GM19455 (cell line): ENCODE measurements around the gene SAPCD2.

Experiments
- ATAC-seq: cut with Tn5 transposase; IDR thresholded peaks from one replicate; pipeline ENCODE4 v1.9.1; 2021; ENCODE audit not compliant: unreplicated experiment

Gene SAPCD2

DNA sequence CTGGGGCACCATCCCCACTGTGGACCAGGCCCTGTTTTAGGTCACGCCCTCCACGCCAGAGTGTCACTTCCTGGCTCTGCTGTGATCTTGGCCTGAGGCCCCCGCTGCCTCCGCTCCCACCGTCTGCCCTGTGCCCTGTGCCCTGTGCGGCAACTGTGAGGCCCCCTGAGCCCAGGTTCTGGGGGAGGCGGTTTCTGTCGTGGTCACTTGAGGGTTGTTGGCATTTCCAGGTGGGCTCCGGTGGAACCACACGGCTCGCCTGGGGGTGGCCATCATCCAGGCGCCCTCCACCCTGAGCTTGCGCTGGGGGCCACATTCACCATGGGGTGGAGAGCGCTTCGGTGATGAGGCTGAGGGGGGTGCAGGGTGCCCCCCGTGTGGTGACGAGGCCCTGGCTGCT, 37.6 kb upstream of the SAPCD2 start:
- no peak for ATAC-seq

DNA sequence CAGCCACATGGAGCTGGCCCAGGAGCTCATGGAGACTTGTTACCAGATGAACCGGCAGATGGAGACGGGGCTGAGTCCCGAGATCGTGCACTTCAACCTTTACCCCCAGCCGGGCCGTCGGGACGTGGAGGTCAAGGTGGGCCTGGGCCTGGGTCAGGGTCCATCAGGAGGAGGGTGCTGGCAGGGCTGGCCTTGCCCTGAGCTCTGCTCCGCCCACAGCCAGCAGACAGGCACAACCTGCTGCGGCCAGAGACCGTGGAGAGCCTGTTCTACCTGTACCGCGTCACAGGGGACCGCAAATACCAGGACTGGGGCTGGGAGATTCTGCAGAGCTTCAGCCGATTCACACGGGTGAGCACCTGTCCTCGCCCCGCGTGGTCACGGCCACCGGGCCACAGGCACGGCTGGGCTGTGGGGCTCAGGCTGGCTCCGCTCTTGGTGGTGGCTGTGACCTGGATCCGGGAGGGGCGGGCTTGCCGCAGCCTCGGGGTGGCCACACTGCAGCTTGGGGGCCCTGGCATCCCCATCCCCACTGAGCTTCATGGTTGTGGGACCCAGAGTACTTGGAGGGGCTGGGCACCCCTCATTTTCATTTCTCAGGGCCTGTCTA, 37.1 kb upstream of the SAPCD2 start:
- ATAC-seq = no peak

DNA sequence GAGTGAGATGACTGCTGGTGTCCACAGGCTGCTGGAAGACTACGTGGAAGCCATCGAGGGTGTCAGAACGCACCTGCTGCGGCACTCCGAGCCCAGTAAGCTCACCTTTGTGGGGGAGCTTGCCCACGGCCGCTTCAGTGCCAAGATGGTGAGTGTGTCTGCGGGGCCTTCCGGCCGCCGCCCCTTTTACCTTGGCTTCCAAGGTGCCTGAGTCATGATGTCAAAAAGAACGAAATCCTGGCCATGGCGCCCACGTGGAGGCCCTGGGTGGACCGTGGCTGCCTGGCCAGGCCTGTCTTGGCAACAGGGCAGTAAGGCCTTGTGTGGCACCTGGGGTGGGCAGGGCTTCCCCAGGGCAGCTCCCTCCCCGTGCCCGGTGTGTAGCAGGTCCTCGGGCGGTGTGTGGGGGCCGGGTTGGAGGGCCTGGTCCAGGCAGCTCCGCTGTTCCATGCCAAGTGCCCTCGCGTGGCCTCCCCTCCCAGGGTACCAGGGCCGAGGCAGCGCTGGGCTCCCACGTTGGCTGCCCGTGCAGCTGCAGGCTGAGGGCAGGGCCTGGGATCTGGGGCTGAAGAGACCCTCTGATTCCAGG, 36.4 kb upstream of the SAPCD2 start:
- ATAC-seq = no peak

DNA sequence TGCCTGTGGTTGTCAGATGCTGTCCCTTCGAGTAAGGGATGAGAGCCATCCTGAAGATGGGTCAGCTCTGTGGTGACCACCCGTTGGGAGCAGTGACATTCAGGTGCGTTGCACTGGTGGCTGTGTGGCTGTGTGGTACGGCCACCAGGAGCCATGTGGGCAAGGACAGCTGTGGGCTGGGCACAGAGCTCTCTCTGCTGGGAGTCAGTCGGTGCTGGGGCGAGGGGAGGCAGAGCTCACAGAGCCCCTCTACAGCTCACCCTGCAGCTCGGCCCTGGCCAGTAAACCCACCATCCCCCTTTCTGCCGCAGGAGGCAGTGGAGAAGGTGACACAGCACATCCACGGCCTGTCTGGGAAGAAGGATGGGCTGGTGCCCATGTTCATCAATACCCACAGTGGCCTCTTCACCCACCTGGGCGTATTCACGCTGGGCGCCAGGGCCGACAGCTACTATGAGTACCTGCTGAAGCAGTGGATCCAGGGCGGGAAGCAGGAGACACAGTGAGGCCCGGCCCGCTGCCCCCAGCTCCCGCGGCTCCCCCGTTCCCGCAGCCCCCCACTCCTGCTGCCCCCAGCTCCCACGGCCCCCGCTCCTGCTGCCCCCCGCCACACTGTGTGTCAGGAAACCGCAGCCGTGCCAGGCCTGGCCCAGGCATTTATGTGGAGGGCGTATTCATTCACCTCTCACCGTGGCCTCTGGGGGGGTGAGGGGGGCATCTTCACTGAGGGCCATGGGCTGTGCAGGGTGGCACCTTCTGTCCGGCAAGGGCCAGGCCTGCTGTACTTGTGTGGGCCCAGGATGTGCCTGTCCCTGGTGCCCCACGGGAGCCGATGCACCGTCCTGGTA, 35.7 kb upstream of the SAPCD2 start:
- ATAC-seq = no peak

DNA sequence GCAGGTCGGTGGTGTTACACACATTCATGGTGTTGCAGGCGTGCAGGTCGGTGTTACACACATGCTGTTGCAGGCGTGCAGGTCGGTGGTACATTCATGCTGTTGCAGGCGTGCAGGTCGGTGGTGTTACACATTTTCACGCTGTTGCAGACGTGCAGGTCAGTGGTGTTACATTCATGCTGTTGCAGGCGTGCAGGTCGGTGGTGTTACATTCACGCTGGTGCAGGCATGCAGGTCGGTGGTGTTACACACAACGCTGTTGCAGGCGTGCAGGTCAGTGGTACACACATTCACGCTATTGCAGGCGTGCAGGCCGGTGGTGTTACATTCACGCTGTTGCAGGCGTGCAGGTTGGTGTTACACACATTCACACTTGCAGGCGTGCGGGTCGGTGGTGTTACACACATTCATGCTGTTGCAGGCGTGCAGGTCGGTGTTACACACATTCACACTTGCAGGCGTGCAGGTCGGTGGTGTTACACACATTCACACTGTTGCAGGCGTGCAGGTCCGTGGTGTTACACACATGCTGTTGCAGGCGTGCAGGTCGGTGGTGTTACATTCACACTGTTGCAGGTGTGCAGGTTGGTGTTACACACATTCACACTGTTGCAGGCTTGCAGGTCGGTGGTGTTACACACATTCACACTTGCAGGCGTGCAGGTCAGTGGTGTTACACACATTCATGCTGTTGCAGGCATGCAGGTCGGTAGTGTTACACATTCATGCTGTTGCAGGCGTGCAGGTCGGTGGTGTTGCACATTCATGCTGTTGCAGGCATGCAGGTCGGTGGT, 33.0 kb upstream of the SAPCD2 start:
- no peak for ATAC-seq

DNA sequence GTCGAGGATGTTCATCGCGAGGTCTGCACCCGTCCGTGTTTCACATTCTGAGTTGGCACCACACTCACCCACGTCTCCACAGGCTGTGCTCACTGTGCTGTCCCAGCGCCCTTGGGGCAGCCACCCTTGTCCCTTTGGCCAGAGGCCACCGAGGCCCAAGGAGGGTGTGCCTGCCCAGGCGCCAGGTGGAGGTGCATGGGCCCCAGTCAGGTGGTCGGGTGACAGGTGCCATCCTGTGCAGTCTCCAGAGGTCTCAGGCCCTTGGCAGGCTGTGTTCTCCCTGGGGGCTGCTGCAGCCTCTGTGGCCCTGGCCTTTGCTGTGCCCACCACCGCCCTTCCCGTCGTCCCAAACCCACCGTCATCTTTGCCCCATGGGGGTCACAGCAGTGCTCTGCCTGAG, 28.9 kb upstream of the SAPCD2 start:
- ATAC-seq = no peak

DNA sequence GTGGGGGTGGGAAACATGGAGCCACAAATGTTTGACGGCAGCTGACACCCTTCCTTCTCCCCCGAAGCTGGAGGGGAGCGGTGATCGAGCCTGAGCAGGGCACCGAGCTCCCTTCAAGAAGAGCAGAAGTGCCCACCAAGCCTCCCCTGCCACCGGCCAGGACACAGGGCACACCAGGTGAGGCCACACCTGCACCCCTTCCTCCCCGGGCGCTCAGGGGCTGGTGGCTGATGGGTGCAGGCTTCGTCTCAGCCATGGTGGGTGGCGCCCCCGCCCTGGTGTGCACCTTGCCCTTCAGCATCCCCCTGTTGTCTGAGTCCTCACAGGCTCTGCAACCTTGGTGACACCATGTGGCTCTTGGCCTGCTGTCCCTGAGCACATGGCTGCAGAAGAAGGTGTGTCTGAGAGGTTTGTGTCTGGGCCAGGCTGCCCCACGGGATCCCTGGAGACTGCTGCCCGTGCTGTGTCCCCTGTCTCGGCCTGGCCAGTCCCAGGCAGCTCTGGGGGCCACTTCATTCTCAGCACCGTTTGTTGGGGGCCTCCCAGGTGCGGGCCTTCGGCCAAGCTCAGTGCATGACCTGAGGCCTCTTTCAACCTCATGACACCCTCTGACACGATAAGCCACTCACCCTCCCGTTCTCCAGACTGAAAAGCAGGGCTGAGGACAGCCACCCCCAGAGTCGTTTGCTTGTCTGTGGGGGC, 27.6 kb upstream of the SAPCD2 start:
- no peak for ATAC-seq

DNA sequence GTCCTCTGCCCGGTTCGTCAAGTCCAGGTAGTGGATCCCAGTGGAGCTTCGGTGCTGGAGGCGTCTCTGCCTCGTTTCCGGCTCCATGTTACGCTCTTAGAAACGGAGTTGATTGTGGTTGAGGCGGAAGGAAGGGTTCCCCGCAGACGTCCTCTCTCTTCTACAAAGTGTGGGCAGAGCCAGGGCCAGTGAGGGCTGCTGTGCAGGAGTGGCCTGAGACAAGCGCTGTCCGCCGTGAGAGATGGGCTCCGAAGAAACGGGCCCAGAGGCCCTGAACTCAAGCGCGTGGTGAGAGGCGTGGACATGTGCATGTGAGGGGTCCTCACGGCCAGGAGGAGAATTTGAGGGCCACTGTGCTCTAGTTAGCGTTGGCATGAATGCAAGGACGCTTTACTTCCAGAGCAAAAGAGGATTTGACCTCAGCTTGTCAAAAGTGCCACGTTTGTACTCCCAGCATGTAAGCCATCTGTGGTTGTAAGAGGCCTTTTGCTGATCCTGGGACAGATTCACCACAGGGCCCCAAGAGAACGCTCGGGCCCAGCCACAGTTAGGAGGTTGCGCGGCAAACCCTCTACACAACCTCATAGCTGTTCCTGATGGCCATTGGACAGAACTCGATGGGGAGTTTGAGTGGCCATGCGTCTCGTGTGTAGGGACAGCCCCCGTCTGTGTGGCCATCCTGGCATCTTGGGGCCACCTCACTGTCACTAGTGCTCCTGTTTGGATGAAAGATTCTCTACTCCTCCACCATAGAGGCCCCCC, 26.6 kb upstream of the SAPCD2 start:
- ATAC-seq = no peak

DNA sequence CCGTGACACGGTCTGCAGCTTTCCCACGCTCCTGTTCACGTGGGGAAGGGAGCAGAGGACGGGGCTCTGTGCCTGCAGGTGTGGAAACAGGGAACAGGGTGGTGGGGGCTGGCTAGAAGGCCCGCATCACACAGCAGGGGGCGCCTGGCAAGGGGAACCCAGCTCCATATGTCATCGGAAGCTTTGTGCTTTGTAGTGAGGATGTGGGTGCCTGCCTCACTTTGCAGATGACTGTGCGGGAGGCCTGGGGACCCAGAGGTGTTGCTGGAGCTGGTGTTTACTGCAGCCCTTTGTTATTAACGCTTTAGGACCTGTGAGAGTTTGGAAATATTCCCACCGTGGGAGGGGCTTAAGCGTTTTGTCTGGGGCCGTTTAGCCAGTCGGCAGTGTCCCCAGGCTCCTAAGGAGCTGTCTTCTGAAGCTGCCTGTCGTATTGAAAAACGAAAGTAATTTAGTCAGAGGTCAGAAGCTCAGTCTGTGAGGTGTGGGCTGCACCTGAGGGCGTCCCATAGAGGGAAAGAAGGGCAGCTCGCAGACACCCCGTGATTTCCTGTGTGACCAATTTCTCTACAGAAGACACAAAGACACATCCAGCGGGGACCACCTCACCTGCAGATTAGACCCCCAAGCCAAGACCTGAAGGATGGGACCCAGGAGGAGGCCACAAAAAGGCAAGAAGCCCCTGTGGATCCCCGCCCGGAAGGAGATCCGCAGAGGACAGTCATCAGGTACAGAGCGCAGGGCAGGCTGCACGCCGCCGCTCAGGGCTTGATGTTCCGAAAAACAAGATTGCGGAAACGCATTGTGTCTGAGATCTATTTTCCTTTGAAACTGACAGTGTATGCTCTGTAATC, 25.5 kb upstream of the SAPCD2 start:
- ATAC-seq = peak; percentile 84

DNA sequence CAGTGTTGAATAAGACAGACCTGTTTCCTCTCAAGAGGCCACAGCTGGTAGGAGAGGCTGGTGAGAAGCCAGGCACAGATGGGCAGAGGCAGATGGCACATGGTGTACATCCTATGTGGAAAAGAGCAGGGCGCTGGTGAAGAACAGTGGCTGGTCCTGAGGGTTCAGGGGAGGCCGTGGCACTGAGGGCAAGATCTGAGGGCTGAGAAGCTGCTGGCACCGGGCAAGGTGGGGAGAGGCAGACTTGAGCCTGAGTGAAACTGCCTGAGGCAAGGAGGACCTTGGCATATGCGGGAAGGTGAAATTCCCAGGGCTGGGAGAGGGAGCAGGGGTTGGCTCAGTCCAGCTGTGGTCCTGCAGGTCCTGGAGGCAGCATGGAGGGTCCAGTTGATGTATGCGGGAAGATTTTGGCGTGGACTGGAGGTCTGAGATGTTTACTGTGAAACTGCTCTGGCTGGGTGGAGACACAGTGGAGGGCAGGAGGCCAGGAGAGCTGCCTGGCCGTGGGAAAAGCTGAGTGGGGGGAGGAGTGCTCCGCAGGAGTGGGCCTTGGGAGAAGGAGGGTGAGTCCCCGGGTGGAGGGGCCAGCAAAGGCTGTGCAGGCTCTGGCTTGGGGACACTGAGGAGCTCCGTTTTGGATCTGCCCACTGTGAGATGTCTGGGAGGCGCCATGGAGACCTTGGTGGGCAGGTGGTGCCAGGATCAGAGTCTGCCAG, 19.0 kb upstream of the SAPCD2 start:
- ATAC-seq = no peak

DNA sequence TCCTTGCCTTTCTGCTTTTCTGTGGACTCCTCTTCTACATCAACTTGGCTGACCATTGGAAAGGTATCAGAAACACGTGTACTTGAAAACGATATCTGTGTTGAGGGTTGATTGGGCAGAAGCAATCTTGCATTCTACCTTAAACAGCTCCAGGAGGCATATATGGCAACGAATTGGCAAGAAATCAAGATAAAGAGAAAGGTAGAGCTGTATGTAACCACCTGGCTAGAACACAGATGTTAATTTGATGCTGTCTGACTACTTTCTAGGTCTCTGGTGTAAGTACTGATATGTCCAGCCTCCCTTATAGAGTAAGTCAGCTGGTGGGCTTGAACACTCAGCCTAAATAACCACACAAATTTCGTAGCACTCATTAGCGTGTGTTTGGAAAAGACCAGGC, 17.8 kb upstream of the SAPCD2 start:
- no peak for ATAC-seq

DNA sequence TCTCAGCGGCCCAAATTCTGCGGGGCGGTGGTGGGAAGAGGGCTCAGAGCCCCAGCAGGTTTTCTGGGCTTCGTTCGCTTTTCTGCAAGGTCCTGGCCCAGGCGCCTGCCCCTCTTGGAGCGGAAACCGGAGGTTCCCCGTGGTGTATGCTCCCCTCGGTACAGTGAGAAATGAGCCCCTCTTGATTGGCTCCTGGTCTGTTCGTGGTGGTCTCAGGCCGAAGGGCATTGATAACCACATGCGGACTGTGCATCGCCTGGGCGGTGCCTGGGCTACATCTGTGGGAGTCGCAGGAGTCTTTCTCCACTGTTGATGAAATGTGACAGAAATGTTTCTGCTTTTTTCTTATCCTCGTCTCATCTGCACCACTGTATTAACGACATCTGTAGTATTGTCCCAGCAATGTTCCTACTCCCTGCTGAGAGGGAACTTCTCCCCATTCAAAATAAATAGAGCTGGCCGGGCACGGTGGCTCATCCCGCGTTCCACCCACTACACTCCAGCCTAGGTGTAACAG, 17.1 kb upstream of the SAPCD2 start:
- ATAC-seq = peak; percentile 1

DNA sequence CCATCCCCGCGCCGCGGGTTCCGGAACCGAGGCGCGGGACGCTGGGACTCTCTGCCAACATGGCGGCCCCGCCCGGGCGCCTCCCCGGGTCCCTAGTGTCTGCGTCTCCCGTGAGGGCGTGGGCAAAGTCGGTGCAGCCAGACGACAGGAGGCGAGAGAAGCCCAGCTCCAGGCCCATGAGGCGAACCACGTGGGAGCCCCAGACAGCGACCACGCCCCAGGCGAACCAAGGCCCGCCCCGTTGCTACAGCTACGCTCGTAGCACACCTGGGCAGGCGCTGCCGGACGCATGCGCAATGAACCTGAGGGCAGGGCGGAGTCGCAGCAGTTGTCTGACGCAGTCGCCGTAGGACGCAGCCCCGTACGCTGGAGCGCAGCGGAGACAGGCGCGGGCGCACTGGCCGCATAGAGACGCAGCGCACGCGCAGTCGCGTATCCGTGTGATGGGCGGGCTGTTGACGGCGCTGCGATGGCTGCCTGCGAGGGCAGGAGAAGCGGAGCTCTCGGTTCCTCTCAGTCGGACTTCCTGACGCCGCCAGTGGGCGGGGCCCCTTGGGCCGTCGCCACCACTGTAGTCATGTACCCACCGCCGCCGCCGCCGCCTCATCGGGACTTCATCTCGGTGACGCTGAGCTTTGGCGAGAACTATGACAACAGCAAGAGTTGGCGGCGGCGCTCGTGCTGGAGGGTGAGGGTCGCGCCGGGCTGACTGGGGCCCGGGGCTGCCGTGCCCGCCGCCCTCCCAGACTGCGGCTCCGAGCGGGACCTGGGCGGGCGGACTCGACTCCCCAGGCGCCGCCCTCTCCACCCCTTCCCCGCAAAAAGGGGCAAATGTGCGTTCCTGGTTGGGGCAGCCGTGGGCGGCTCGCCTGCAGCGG, 16.4 kb upstream of the SAPCD2 start, which contains the start of gene MAN1B1:
MAN1B1 (plus strand) TSS at position 455 of the 878 bp plus-strand sequence; CDS start at position 470, 15 bp downstream.
- peak; percentile 80 for ATAC-seq

DNA sequence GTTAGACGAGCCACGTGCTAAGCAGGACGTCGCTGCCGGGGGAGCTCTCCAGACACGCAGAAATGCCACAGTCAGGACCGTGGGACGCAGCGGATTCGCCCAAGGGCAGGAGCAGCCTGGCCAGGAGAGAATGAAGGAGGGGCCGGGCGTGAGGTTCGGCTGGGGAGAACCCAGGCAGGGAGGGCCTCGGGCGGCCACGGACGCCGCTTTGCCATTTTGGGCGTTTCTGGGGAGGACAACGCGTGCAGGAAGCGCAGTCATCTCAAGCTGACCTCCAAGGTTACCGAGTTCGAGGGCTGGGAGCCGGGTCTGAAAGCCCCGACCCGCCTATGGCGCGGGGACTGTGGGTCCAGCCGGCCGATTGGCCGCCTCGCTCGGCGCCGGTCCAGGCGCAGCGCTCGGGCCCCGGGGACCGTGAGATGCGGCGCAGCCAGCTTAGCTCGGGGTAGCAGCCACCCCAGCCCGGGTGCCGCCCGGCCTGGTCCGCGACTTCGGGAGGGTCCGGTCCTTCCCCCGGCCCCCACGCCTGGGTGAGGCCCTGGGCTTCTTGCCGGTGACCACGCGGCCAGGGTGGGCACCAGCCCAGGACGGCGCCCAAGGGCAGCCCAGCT, 15.7 kb upstream of the SAPCD2 start:
- no peak for ATAC-seq

DNA sequence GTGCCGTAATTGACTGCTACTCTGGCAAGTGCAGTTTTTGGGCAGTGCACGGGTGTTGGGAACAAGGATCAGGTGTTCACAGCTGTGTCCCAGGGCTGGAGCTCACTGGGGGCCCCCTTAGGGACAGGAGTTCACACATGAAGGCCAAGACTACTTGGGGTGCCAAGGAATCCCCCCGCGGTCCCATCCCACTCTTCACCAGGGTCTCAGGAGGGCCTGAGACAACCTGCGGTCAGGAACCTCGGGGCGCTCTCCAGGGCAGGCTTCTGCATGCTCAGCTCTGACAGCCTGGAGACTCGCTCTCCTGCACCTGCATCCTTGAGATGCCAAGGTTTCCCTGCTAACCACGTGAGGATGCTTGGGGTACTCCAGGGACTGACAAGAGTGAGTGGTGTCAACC, 14.2 kb upstream of the SAPCD2 start:
- no peak for ATAC-seq

DNA sequence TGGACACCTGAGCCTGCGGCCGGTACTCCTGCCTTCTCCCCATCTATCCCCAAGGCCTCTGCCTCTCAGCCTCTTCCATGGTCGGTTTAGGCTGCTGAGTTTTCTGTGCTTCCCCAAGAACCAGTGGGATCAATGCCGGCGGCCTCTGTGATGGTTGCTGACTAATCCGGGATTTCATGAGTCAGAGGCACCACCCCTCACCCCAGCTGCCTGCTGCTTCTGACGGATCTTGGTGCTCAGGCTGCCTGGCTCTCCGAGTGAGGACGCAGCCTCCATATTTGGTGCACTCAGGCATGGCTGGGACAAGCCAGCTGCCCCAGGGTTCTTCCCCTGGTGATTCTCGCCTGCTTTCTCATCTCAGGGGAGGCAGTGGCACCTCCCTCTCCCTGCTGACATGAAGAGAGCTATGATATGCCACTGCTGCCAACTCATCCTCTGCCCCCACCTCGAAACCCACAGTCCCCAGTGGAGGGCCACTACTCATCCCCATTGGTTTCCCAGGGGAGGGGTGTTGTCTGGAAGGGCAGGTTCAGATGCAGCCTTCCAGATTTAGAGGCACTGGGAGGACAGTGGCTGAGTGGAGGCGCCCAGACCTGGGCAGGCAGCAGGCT, 13.1 kb upstream of the SAPCD2 start:
- ATAC-seq = no peak
